ENCODE results near the gene CDKN3. TPM values are rescaled to one million over a fixed set of nuclear protein-coding genes. Genes with fewer than 3 reads are reported as not detected.
"Not testable (repeated sequence)": the region's sequence is repeated elsewhere in the genome, so short reads cannot be mapped to it uniquely, and the experiment has no call there.

CDKN3 gene
- total RNA-seq, 4 donors from 2014 or later, result 1.3 to 2.9 (median 2.1) TPM

- no peak overlapping the region for H3K4me3 ChIP-seq (ENCODE audit: low read depth, poor library complexity, severe bottlenecking)
- TF ChIP-seq CTCF (IDR thresholded peaks at IDR 0.05) (no peak), POLR2A (IDR thresholded peaks at IDR 0.05) (no peak)
- DNase-seq (ENCODE audit: low spot score in 2 of 2), result no peak
- intact Hi-C loops (cut with DNase I; ENCODE audit: low total_unique reads), result no loop called here
- WGBS, 2 donors, result 81 to 89% methylated on average over 2 of the region's 2 CpGs
These were observed 2.8 kb downstream of the CDKN3 start for GRCh38 chr14:54399560-54399959.

- 69 to 75% methylated on average over 6 of the region's 6 CpGs for WGBS, 2 donors
- intact Hi-C loops (cut with DNase I; ENCODE audit: low total_unique reads); H3K4me3 ChIP-seq (ENCODE audit: low read depth, poor library complexity, severe bottlenecking); DNase-seq (ENCODE audit: low spot score in 2 of 2): not testable (repeated sequence)
These were observed 6.7 kb downstream of the CDKN3 start for GRCh38 chr14:54403401-54404005.

- DNase-seq (ENCODE audit: low spot score in 2 of 2), result no peak
- intact Hi-C loops (cut with DNase I; ENCODE audit: low total_unique reads), result no loop called here
- no peak for TF ChIP-seq CTCF (IDR thresholded peaks at IDR 0.05)
- TF ChIP-seq POLR2A (IDR thresholded peaks at IDR 0.05), result no peak
- 100% methylated on average over 1 of the region's 1 CpG for WGBS, 2 donors
- no peak overlapping the region for H3K4me3 ChIP-seq (ENCODE audit: low read depth, poor library complexity, severe bottlenecking)
These were observed 13.4 kb downstream of the CDKN3 start for GRCh38 chr14:54410215-54410614.

- H3K4me3 ChIP-seq (ENCODE audit: low read depth, poor library complexity, severe bottlenecking), result no peak overlapping the region
- no peak for DNase-seq (ENCODE audit: low spot score in 2 of 2)
- 95 to 96% methylated on average over 3 of the region's 3 CpGs for WGBS, 2 donors
- intact Hi-C loops (cut with DNase I; ENCODE audit: low total_unique reads), result no loop called here
- TF ChIP-seq POLR2A (IDR thresholded peaks at IDR 0.05), result no peak
- TF ChIP-seq CTCF (IDR thresholded peaks at IDR 0.05), result no peak
These were observed 14.6 kb downstream of the CDKN3 start for GRCh38 chr14:54411371-54411770.

GRCh38 chr14:54420478-54421142 is 23.8 kb downstream of the CDKN3 start:
- 38 to 42% methylated on average over 7 of the region's 7 CpGs for WGBS, 2 donors
- intact Hi-C loops (cut with DNase I; ENCODE audit: low total_unique reads), result no loop called here
- no peak overlapping the region for H3K4me3 ChIP-seq (ENCODE audit: low read depth, poor library complexity, severe bottlenecking)
- no peak for TF ChIP-seq CTCF (IDR thresholded peaks at IDR 0.05)
- no peak for DNase-seq (ENCODE audit: low spot score in 2 of 2)

- TF ChIP-seq POLR2A (IDR thresholded peaks at IDR 0.05) (no peak), CTCF (IDR thresholded peaks at IDR 0.05) (no peak)
- H3K4me3 ChIP-seq (ENCODE audit: low read depth, poor library complexity, severe bottlenecking), result no peak overlapping the region
- intact Hi-C loops (cut with DNase I; ENCODE audit: low total_unique reads), result no loop called here
- DNase-seq (ENCODE audit: low spot score in 2 of 2), result no peak
These were observed 27.2 kb downstream of the CDKN3 start for GRCh38 chr14:54423991-54424390.
